Vagina (tissue), 2 donors: ENCODE data around the gene MSRB1.

Experiments used
- POLR2A ChIP-seq, 2 donors: fragments of 450-650 bp; IDR thresholded peaks; one replicate each; pipeline ENCODE4 v1.6.1; 2017; ENCODE audit warnings: antibody characterized with exemption in 2 of 2, mild to moderate bottlenecking in 2 of 2, moderate library complexity in 2 of 2
- POLR2AphosphoS5 ChIP-seq, 2 donors: sonication (generic); formaldehyde crosslinking; IDR thresholded peaks; one replicate each; pipeline ENCODE4 v1.9.0; 2017; ENCODE audit warnings: antibody characterized with exemption in 2 of 2, mild to moderate bottlenecking in 2 of 2, low read depth in 1 of 2; ENCODE audit not compliant: insufficient read depth in 1 of 2
- TF ChIP-seq, protein P1 (sequence below), 3 experiments: fragments of 450-650 bp in 2 of 3; fragments of 200-600 bp in 1 of 3; sonication (generic) in 1 of 3; IDR thresholded peaks; one replicate each; pipeline ENCODE4 v1.5.1; 2017 to 2019; ENCODE audit warnings: antibody characterized with exemption in 3 of 3, mild to moderate bottlenecking in 2 of 3, moderate library complexity in 2 of 3

DNA sequence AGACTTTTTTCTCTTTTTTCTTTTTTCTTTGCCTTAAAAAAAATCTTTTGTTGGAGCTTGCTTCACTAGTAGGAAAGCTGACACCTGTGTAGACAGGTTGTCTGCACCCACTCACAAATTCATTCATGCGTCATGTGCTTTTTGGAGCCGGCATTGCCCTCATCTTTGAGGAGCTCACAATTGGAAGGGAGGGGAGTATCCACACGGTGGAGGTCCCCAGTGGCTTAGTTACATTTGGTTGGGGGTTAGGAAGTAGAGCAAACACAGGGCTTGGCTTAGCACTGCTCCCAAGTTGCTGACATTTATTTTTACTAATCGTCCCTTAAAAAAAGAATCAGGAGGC, 52.3 kb downstream of the MSRB1 start:
- TF ChIP-seq, protein P1, sequence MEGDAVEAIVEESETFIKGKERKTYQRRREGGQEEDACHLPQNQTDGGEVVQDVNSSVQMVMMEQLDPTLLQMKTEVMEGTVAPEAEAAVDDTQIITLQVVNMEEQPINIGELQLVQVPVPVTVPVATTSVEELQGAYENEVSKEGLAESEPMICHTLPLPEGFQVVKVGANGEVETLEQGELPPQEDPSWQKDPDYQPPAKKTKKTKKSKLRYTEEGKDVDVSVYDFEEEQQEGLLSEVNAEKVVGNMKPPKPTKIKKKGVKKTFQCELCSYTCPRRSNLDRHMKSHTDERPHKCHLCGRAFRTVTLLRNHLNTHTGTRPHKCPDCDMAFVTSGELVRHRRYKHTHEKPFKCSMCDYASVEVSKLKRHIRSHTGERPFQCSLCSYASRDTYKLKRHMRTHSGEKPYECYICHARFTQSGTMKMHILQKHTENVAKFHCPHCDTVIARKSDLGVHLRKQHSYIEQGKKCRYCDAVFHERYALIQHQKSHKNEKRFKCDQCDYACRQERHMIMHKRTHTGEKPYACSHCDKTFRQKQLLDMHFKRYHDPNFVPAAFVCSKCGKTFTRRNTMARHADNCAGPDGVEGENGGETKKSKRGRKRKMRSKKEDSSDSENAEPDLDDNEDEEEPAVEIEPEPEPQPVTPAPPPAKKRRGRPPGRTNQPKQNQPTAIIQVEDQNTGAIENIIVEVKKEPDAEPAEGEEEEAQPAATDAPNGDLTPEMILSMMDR (IDR thresholded peaks at IDR 0.05), result no peak
- TF ChIP-seq POLR2A (IDR thresholded peaks at IDR 0.05), result no peak
- TF ChIP-seq POLR2AphosphoS5 (IDR thresholded peaks at IDR 0.05; ENCODE audit: insufficient read depth in 1 of 2, low read depth in 1 of 2), result no peak
